HEK293 (cell line): ENCODE measurements around the gene LTB4R.

Experiments
- CTCF ChIA-PET: fragments of 350-600 bp; formaldehyde crosslinking; extraction: SDS; loops from one replicate; lab custom pipeline; 2021; ENCODE audit warnings: antibody characterized with exemption; lab: Yijun Ruan, JAX
- POLR2A ChIA-PET: fragments of 300-600 bp; formaldehyde crosslinking; extraction: SDS; loops from one replicate; lab custom pipeline; 2020; ENCODE audit warnings: antibody characterized with exemption, inconsistent platforms; lab: Yijun Ruan, JAX
- H3K27ac ChIP-seq: fragments of 200-500 bp; sonication (Bioruptor generic); 2 replicates; pipeline ENCODE4 v1.5.1; 2014; ENCODE audit warnings: low read depth, low read length, control low read depth, inconsistent platforms; ENCODE audit errors: extremely low read depth
- H3K36me3 ChIP-seq, 2 experiments: fragments of 200-500 bp in 1 of 2; sonication (Bioruptor generic) in 1 of 2; 1 replicate in 1 of 2; 2 replicates in 1 of 2; pipeline ENCODE4 v1.5.1; 2014 to 2017; ENCODE audit warnings: inconsistent platforms in 2 of 2, low read length in 2 of 2; ENCODE audit not compliant: control insufficient read depth in 2 of 2, insufficient read depth in 1 of 2
- H3K4me1 ChIP-seq: fragments of 200-500 bp; sonication (Bioruptor generic); 2 replicates; pipeline ENCODE4 v1.5.1; 2014; ENCODE audit warnings: mild to moderate bottlenecking, low read length, inconsistent platforms; ENCODE audit not compliant: control insufficient read depth, insufficient read depth
- H3K4me3 ChIP-seq: 2 replicates; pipeline ENCODE4 v1.5.1; 2011; ENCODE audit warnings: low read depth, mild to moderate bottlenecking, control low read depth, low read length, moderate library complexity
- H3K9me3 ChIP-seq: fragments of 200-500 bp; sonication (Bioruptor generic); 2 replicates; pipeline ENCODE4 v1.5.1; 2014; ENCODE audit warnings: low read depth, low read length, inconsistent platforms; ENCODE audit not compliant: control insufficient read depth, insufficient read depth
- AEBP2 ChIP-seq: fragments of 450-650 bp; formaldehyde crosslinking; IDR thresholded peaks from 2 replicates; pipeline ENCODE4 v1.5.1; 2016; ENCODE audit warnings: missing biosample characterization, missing genetic modification characterization, borderline replicate concordance
- BCL11B ChIP-seq: fragments of 450-650 bp; formaldehyde crosslinking; IDR thresholded peaks from 2 replicates; pipeline ENCODE4 v1.5.1; 2016; ENCODE audit warnings: low read depth, missing biosample characterization, missing genetic modification characterization
- PATZ1 ChIP-seq: fragments of 450-650 bp; formaldehyde crosslinking; IDR thresholded peaks from 2 replicates; pipeline ENCODE4 v1.5.1; 2016; ENCODE audit warnings: missing biosample characterization, missing genetic modification characterization
- PRDM4 ChIP-seq: fragments of 450-650 bp; formaldehyde crosslinking; IDR thresholded peaks from 2 replicates; pipeline ENCODE4 v1.5.1; 2017; ENCODE audit warnings: missing biosample characterization, missing genetic modification characterization
- SALL2 ChIP-seq: fragments of 450-650 bp; formaldehyde crosslinking; IDR thresholded peaks from 2 replicates; pipeline ENCODE4 v1.5.0; 2017; ENCODE audit warnings: missing biosample characterization, mild to moderate bottlenecking, missing genetic modification characterization, borderline replicate concordance
- SETDB1 ChIP-seq: IDR thresholded peaks from one replicate; pipeline ENCODE4 v1.6.1; 2017; ENCODE audit warnings: mild to moderate bottlenecking, low read length, moderate library complexity, mixed read lengths; ENCODE audit not compliant: insufficient read length
- SP2 ChIP-seq: fragments of 450-650 bp; formaldehyde crosslinking; IDR thresholded peaks from 2 replicates; pipeline ENCODE4 v1.5.1; 2016; ENCODE audit warnings: missing biosample characterization, missing genetic modification characterization
- SP3 ChIP-seq: fragments of 450-650 bp; formaldehyde crosslinking; IDR thresholded peaks from 2 replicates; pipeline ENCODE4 v1.5.1; 2016; ENCODE audit warnings: missing biosample characterization, missing genetic modification characterization
- ZBTB11 ChIP-seq: fragments of 450-650 bp; formaldehyde crosslinking; conservative IDR thresholded peaks from 2 replicates; pipeline ENCODE4 v1.5.1; 2016; ENCODE audit warnings: low read depth, missing biosample characterization, missing genetic modification characterization
- ZBTB49 ChIP-seq: fragments of 450-650 bp; formaldehyde crosslinking; IDR thresholded peaks from 2 replicates; pipeline ENCODE4 v1.5.1; 2016; ENCODE audit warnings: missing biosample characterization, missing genetic modification characterization, low read depth
- ZNF133 ChIP-seq: fragments of 450-650 bp; formaldehyde crosslinking; IDR thresholded peaks from 2 replicates; pipeline ENCODE4 v1.5.1; 2016; ENCODE audit warnings: missing biosample characterization, missing genetic modification characterization
- ZNF2 ChIP-seq: fragments of 450-650 bp; formaldehyde crosslinking; IDR thresholded peaks from 2 replicates; pipeline ENCODE4 v1.5.1; 2016; ENCODE audit warnings: missing biosample characterization, missing genetic modification characterization
- ZNF404 ChIP-seq: fragments of 450-650 bp; formaldehyde crosslinking; IDR thresholded peaks from 2 replicates; pipeline ENCODE4 v1.5.1; 2017; ENCODE audit warnings: missing biosample characterization, missing genetic modification characterization
- ZNF488 ChIP-seq: fragments of 450-650 bp; formaldehyde crosslinking; IDR thresholded peaks from 2 replicates; pipeline ENCODE4 v1.5.1; 2016; ENCODE audit warnings: missing biosample characterization, missing genetic modification characterization
- ZNF677 ChIP-seq: fragments of 450-650 bp; IDR thresholded peaks from 2 replicates; pipeline ENCODE4 v1.5.0; 2018; ENCODE audit warnings: missing biosample characterization, mild to moderate bottlenecking, missing genetic modification characterization, moderate library complexity
- ZNF704 ChIP-seq: fragments of 450-650 bp; formaldehyde crosslinking; IDR thresholded peaks from 2 replicates; pipeline ENCODE4 v1.5.1; 2016; ENCODE audit warnings: missing biosample characterization, missing genetic modification characterization
- ZSCAN30 ChIP-seq: fragments of 450-650 bp; IDR thresholded peaks from 2 replicates; pipeline ENCODE4 v1.5.1; 2018; ENCODE audit warnings: missing biosample characterization, mild to moderate bottlenecking, missing genetic modification characterization, moderate library complexity

Gene LTB4R

GRCh38 chr14:24262821-24263733, 48.2 kb upstream of the LTB4R start, which contains the start of gene TGM1:
TGM1 (minus strand) TSS chr14:24263177; CDS start chr14:24262352, 825 bp downstream.
- TF ChIP-seq SP3 (tag by site-specific recombination) (0 out of 2 replicates have a peak, but pooled peaks have one; percentile 33), ZNF677 (tag by site-specific recombination) (no peak), ZNF404 (tag by site-specific recombination) (no peak)
- Histone ChIP-seq H3K27ac (no peak within 1 kb of the TSS), H3K36me3 (peaks cover 0 to 27% of the 10 kb centered on the region in 2 experiments; a peak in 1 of 3 replicates), H3K4me1 (no peaks in the 10 kb centered on the region), H3K9me3 (no peaks in the 10 kb centered on the region), H3K4me3 (no peak within 1 kb of the TSS)
- CTCF ChIA-PET = interaction anchor here (1.0 to 1.4 kb wide), 4 partner anchors 18 to 89 kb away, joined by 3 to 6 read pairs (median 4); partner anchors contain the start of gene TINF2
- POLR2A ChIA-PET = interaction anchor here (3.2 to 3.6 kb wide), 2 partner anchors 8 to 20 kb away, joined by 14 to 16 read pairs; partner anchors contain the start of genes RABGGTA and TINF2

- Histone ChIP-seq H3K9me3 (no peaks in the 10 kb centered on the region), H3K27ac (no peak overlapping the region), H3K4me1 (no peaks in the 10 kb centered on the region), H3K36me3 (peaks cover 0 to 30% of the 10 kb centered on the region in 2 experiments; a peak in 1 of 3 replicates), H3K4me3 (no peak overlapping the region)
- CTCF ChIA-PET = no interaction called here
- TF ChIP-seq PRDM4 (tag by site-specific recombination) (no peak), ZNF2 (no peak), ZNF404 (tag by site-specific recombination) (no peak), ZNF704 (tag by site-specific recombination) (no peak), SP2 (tag by site-specific recombination) (no peak), SALL2 (no peak), AEBP2 (tag by site-specific recombination) (no peak), PATZ1 (tag by site-specific recombination) (no peak), SETDB1 (no peak), ZBTB49 (tag by site-specific recombination) (no peak), ZSCAN30 (tag by site-specific recombination) (no peak), ZNF133 (tag by site-specific recombination) (no peak), BCL11B (tag by site-specific recombination) (no peak), ZBTB11 (tag by site-specific recombination) (no peak), ZNF488 (tag by site-specific recombination) (no peak)
- POLR2A ChIA-PET = interaction anchor here (3.2 to 3.6 kb wide), 2 partner anchors 7 to 21 kb away, joined by 14 to 16 read pairs; partner anchors contain the start of genes RABGGTA and TINF2
These were observed 47.5 kb upstream of the LTB4R start for GRCh38 chr14:24263848-24264247.
